Kidney (tissue), 14 donors: ENCODE measurements around the gene ZNF41. TPM values are rescaled to one million over a fixed set of nuclear protein-coding genes. Genes with fewer than 3 reads are reported as not detected.
"Not testable (repeated sequence)": the region's sequence is repeated elsewhere in the genome, so short reads cannot be mapped to it uniquely, and the experiment has no call there.

ENCODE experiments used
- DNase-seq, 5 donors: peaks; one replicate each; pipeline ENCODE4 v3.0.0-alpha.2; 2013 to 2020
- FAIRE-seq: peaks from 2 replicates; lab custom pipeline; 2012; peaks lifted over from hg19 to GRCh38; lab: Jason Lieb, UNC
- H3K27ac ChIP-seq, 2 donors: one replicate each; pipeline ENCODE4 v1.7.0; 2013; ENCODE audit warnings: low read depth in 2 of 2, low read length in 2 of 2, inconsistent platforms in 1 of 2
- H3K27me3 ChIP-seq: one replicate; pipeline ENCODE4 v1.7.1; 2013; ENCODE audit warnings: low read length, inconsistent platforms; ENCODE audit not compliant: control insufficient read depth, insufficient read depth
- H3K36me3 ChIP-seq, 3 donors: one replicate each; pipeline versions ENCODE4 v1.7.0 to v1.7.1; 2013; ENCODE audit warnings: low read length in 3 of 3, control low read depth in 1 of 3, inconsistent platforms in 1 of 3; ENCODE audit not compliant: insufficient read depth in 3 of 3, control insufficient read depth in 2 of 3
- H3K4me1 ChIP-seq, 3 donors: one replicate each; pipeline versions ENCODE4 v1.7.0 to v1.7.1; 2013; ENCODE audit warnings: low read length in 3 of 3, inconsistent platforms in 1 of 3, low read depth in 1 of 3; ENCODE audit not compliant: control insufficient read depth in 2 of 3, insufficient read depth in 2 of 3
- H3K4me3 ChIP-seq, 3 donors: one replicate each; pipeline versions ENCODE4 v1.7.0 to v1.8.1; 2013; ENCODE audit warnings: low read length in 3 of 3, control low read depth in 1 of 3, inconsistent platforms in 1 of 3
- H3K9ac ChIP-seq, 3 donors: one replicate each; pipeline versions ENCODE4 v1.7.0 to v1.7.1; 2013; ENCODE audit warnings: low read length in 3 of 3, control low read depth in 1 of 3, inconsistent platforms in 1 of 3
- H3K9me3 ChIP-seq, 3 donors: one replicate each; pipeline versions ENCODE4 v1.7.0 to v1.7.1; 2013; ENCODE audit warnings: low read length in 3 of 3, control low read depth in 1 of 3, inconsistent platforms in 1 of 3; ENCODE audit not compliant: control insufficient read depth in 2 of 3, insufficient read depth in 1 of 3
- intact Hi-C: fragments of 100-400 bp; cut with DNase I; formaldehyde crosslinking; loops from one replicate; pipeline ENCODE4 v1.11.1; 2022
- polyA plus RNA-seq: library from polyadenylated mRNA; stranded (reverse); fragments of 350-450 nt; fragmentation: Illumina TruSeq; extraction: RNeasy Lipid Tissue Mini Kit (QIAGEN cat#74804); gene quantifications from one replicate; pipeline ENCODE4 v1.2.3, GENCODE V29; 2014; ENCODE audit warnings: low read depth, low replicate concordance; ENCODE audit not compliant: insufficient read depth
- total RNA-seq: library from RNA; stranded (reverse); fragmentation: NEBNext Ultra II Directional; extraction: Animal tissue kit (Norgen Biotek cat#: 25700); gene quantifications from one replicate; pipeline ENCODE4 v1.2.1, GENCODE V29; 2021
- TF ChIP-seq, protein P1 (sequence below): IDR thresholded peaks from 3 replicates; pipeline ENCODE4 v1.5.1; 2012; ENCODE audit warnings: mild to moderate bottlenecking, moderate library complexity, borderline replicate concordance; ENCODE audit not compliant: insufficient read depth; ENCODE audit errors: extremely low read depth
- donor health status: control.
- donor health status: control.
- donor health status: control.
- donor health status: control.
- donor health status: control.
- donor health status: DM: yes; HTN: yes; CAD: no.
- donor health status: Normal renal cell carcinoma (clear cell type).

The ZNF41 gene
- total and polyA plus RNA-seq, 2 donors from 2014 or later = 2.5 to 12.7 TPM

GRCh38 chrX:47515941-47516665 lies 33.1 kb upstream of the ZNF41 start:
- FAIRE-seq (no peak), DNase-seq (no peak)
- Histone ChIP-seq H3K4me1 (no peaks in the 10 kb centered on the region), H3K9ac (no peak overlapping the region), H3K4me3 (no peak overlapping the region), H3K36me3 (no peaks in the 10 kb centered on the region), H3K27ac (no peak overlapping the region), H3K27me3 (no peaks in the 10 kb centered on the region), H3K9me3 (no peaks in the 10 kb centered on the region)
- TF ChIP-seq, protein P1, sequence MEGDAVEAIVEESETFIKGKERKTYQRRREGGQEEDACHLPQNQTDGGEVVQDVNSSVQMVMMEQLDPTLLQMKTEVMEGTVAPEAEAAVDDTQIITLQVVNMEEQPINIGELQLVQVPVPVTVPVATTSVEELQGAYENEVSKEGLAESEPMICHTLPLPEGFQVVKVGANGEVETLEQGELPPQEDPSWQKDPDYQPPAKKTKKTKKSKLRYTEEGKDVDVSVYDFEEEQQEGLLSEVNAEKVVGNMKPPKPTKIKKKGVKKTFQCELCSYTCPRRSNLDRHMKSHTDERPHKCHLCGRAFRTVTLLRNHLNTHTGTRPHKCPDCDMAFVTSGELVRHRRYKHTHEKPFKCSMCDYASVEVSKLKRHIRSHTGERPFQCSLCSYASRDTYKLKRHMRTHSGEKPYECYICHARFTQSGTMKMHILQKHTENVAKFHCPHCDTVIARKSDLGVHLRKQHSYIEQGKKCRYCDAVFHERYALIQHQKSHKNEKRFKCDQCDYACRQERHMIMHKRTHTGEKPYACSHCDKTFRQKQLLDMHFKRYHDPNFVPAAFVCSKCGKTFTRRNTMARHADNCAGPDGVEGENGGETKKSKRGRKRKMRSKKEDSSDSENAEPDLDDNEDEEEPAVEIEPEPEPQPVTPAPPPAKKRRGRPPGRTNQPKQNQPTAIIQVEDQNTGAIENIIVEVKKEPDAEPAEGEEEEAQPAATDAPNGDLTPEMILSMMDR = no peak
- intact Hi-C loops = no loop called here

- H3K9ac ChIP-seq = no peak overlapping the region
- DNase-seq = no peak
Observed at GRCh38 chrX:47514533-47515235, 31.7 kb upstream of the ZNF41 start.

DNA sequence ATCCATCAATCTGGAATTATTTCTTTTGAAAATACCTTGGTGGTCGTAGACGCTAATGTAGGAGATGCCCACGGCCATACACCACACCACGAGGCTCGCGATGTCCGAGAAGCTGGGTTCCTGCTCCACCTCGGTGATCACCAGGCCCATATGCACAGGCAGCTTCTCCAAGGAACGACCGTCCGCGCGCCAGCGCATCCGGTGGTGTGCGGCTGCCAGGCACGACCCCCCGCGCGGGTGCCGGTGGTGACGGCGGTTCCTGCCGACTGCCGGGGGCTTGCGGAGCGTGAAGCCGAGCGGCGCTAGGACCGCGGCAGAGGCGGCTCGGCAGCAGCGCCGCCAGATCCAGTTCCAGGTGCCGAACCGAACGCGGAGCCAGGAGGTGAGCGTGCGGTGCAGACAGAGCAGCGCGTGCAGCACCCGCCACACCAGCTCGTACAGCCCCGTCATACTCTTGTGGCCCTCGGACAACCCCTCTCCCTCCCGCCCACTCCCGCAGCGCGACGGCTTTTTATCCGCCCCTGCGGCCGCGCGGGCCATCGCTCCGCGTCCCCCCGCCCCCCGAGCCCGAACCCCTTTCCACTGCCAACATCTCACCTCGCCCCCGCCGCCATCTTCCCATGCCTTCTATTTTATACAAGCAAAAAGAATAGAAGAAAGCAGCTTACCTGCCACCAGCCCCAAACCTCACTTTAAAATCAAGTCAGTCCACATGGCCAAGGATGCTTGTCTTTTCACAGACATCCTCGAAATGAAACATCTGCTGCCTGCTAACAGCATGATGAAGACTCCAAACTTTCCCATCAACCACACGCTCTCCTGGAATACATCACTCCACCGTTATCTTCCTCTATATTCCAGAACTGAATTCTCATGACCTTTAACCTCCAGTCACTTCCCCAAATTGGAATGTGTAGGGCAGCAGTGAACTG lies 30.3 kb upstream of the ZNF41 start:
- intact Hi-C loops, H3K27ac ChIP-seq, H3K9me3 ChIP-seq, H3K27me3 ChIP-seq, H3K36me3 ChIP-seq, FAIRE-seq, H3K4me1 ChIP-seq: not testable (repeated sequence)
- peak in 1 of 5 donors; percentile 51 for DNase-seq
- peak overlapping the region in 1 of 3 donors; percentile 49 for H3K9ac ChIP-seq
- peak overlapping the region; percentile 48 to 56 (median 48) for H3K4me3 ChIP-seq

More at GRCh38 chrX:47514533-47515235, 31.7 kb upstream of the ZNF41 start:
- TF ChIP-seq, protein P1 = no peak
- Histone ChIP-seq H3K4me3 (no peak overlapping the region), H3K4me1 (no peaks in the 10 kb centered on the region), H3K27ac (no peak overlapping the region), H3K9me3 (no peaks in the 10 kb centered on the region), H3K36me3 (no peaks in the 10 kb centered on the region), H3K27me3 (no peaks in the 10 kb centered on the region)
- intact Hi-C loops = no loop called here
- FAIRE-seq = no peak

DNA sequence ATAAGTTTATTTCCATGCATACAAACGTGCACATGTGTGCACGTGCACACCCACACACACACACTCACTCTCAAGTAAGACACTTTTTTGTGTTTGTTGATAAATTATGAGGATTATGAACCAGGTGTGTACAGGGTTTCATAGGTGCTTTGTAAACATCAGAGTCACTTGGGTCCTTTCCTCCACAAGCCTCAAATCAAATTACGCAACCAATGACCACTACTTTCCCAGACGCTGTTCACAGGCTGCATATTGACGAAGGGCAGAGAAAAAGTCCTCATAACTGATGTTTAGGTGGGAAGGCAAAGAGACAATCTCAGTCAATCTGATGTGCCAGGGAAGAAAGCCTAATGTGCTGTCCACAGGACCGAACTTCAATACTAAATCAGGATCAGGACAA lies 29.4 kb upstream of the ZNF41 start:
- intact Hi-C loops, FAIRE-seq, H3K9me3 ChIP-seq, DNase-seq, H3K27ac ChIP-seq, H3K36me3 ChIP-seq, H3K27me3 ChIP-seq, H3K4me3 ChIP-seq, H3K9ac ChIP-seq, H3K4me1 ChIP-seq: not testable (repeated sequence)
